HG03571 (cell line): ENCODE data around the gene COL4A3.

ENCODE experiments used
- ATAC-seq: cut with Tn5 transposase; IDR thresholded peaks from one replicate; pipeline ENCODE4 v1.9.1; 2021; ENCODE audit not compliant: unreplicated experiment

COL4A3 gene

GRCh38 chr2:227287771-227288170 lies 123.3 kb downstream of the COL4A3 start:
- no peak for ATAC-seq

GRCh38 chr2:227292314-227292713 lies 127.9 kb downstream of the COL4A3 start:
- no peak for ATAC-seq

DNA sequence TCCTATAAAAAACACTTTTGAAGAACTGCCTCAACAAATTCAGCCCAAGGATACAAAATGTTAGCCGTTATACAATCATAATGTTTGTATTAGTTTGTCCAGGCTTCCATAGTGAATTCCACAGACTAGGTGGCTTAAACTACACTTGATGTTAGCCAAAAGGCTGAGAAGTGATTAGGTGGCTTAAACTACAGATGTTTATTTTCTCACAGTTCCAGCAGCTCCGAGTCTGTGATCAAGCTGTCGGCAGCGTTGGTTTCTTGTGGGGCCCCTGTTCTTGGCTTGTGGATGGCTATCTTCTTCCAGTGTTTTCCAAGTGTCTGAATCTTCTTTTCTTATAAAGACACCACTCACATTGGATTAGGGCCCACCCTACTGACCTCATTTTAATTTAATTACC lies 129.1 kb downstream of the COL4A3 start:
- no peak for ATAC-seq

DNA sequence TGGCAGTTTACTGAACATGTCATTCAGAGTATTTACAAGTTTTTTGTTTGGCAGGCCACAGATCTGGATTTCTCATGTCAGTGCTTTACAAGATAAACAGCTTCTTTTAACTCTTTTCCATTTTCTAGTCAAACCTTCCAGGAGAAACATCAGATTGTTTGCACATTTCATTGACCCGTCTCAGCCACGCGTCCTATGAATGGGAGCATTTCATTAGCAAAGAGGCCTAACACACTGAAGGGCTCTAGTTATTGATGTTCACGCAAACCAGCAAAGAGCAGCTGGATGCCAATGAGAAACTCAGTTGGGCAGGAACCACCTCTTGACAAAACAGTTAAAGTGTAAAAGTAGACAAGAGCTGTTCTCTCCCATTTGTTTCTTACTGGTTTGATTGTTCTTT lies 131.4 kb downstream of the COL4A3 start:
- no peak for ATAC-seq

DNA sequence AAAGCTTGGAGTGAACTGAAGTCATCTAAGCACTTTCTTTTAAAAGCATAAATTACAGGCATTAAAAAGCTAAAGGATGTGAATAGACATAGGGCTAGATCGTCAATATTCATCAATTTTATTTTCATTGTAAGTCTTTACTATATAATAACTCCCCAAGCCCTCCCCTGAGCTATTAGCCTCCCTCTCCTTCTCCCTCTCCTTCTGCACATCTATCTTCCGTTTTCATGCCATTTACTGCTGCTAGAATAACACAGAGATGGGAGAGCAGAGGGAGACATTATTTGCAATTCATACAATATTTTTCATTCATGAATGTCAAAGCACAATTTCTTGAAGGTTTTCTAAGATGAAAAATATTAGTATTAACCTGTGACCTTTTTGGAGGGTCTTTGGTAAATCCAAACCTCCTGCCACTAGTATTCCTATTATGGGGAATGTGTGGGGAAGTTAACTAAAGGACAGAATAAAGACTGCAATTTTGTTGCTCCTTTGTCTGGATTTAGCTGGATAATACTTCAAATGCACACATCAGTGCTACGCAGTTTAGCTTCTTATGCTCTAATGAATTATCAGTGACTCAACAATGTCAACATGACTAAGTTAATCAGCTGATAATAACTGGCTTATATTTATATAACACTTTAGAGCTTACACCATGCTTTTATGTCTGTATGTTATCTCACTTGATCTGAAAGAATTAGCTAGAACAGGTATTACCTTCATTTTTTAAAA lies 132.4 kb downstream of the COL4A3 start:
- no peak for ATAC-seq

DNA sequence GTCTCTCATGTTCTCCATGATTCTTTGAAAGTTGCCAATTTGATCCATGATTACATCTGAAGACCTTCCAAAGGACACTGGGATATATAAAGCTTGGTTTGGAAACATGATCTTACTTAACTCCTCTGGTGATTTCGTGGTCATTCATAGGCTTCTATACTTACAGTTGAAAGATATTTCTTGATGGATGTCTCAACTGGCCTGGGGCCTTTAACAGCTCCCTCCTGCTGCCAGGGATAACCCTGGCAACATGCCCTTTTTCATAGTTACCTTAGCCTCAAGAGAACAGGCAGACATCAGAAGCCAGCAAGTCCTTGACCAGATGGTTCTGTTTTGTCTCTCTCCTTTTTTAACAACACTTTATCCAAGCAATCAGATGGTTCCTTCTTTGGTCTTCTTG lies 137.1 kb downstream of the COL4A3 start:
- no peak for ATAC-seq

- no peak for ATAC-seq
Observed at GRCh38 chr2:227308784-227309183, 144.4 kb downstream of the COL4A3 start.

DNA sequence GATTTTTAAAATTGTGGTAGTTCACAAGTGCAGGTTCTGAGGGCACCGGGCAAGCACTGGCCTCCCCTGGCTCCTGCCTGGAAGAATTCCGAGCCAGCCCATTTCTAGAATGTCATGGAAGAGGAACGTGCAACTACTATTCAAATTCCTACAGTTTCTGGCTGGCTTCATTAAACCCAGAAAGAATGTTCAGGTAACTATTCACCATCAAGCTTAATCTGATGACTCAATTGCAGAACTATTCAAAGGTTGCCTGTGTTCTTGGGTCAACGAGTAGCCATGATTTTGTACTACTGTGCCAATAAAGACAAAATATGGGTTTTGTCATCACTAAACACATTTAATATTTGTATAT lies 146.3 kb downstream of the COL4A3 start:
- ATAC-seq: no peak

GRCh38 chr2:227311861-227312506 lies 147.6 kb downstream of the COL4A3 start:
- no peak for ATAC-seq

GRCh38 chr2:227312579-227312978 lies 148.2 kb downstream of the COL4A3 start:
- ATAC-seq: no peak

DNA sequence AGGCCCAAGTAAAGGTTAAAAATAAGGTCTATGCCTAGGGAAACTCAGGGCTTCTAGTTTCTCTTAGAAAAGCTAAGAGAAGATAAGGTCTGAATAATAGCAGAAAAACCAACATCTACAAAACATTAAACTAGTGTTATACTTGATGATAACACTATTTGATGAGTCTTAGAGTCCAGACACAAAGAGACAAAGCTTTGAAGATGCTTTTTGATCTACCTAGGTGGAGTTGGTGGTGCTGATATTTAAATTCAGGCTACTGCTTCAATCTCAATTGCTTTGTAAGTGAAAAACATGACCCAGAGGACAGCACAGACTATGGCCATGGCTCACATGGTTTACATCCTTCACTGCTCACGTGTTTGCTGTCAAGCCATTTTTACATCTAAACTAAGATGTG lies 148.9 kb downstream of the COL4A3 start:
- no peak for ATAC-seq

GRCh38 chr2:227317834-227318233 lies 153.4 kb downstream of the COL4A3 start:
- ATAC-seq: no peak

DNA sequence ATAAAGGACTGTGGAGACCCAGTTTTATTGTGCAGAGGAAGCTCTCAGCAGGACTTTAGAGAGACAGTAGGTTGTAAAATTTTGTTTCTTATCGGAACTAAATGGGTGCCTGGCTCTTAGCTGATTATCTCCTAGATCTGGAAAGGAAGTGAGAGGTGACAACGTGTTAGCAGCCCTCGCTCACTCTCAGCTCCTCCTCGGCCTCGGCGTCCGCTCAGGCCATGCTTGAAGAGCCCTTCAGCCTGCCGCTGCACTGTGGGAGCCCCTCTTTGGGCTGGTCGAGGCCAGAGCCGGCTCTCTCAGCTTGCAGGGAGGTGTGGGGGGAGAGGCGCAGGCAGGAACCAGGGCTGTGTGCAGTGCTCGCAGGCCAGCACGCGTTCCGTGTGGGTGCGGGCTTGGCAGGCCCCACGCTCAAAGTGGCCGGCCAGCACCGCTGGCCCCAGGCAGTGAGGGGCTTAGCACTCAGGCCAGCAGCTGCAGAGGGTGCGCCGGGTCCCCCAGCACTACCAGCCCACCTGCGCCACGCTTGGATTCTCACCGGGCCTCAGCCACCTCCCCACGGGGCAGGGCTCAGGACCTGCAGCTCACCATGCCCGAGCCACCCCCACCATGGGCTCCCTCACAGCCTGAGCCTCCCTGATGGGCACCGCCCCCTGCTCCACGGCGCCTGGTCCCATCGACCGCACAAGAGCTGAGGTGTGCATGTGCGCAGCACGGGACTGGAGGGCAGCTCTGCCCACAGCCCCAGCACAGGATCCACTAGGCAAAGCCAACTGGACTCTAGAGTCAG lies 156.1 kb downstream of the COL4A3 start:
- no peak for ATAC-seq

DNA sequence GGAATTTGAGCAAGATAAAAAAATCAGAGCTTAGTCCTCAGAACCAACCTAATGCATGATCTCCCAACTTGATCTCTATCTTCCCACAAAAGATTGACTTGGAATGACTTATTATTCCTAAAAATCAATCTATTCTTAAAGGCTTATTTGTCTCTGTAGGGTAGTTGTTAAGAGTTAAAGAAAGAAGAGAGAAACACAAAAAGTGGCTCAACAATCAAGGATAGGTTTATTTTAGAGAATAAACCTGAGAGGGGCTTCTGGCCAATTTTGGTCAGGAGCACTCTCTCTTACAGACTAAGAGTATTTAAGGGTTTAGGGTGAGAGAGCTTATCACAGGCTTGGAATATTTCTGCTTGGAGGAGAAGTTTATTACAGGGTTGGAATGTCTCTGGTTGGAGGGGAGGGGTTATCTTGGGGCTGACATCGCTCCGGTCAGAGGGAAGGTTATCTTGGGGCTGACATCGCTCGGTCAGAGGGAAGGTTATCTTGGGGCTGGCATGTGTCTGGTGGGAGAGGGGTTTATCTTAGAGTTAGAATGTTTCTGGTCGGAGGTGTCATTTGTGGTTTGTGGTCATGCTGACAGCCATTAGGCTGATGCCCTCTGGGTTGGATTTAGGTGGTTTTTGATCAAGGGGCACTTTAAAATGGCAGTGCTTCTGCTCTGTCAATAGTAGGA lies 158.2 kb downstream of the COL4A3 start:
- no peak for ATAC-seq

DNA sequence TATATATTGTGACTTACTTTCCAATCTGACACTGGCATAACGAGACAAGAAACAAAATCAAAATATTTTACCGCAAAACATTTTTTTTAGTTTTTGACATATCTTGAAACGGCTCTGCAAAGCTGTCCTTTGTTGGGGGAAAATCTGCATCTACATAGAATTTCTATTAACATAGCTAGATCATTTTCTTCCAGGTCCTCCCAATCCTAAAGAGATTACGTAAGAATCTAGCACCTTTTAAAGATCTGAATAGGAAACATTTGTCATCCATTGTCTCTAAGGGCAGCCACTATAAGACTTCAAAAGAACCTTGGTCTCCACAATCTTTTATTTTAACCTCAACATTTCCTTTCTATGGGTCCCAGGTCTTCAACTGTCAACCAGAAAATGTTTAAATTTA lies 159.4 kb downstream of the COL4A3 start:
- ATAC-seq: no peak

GRCh38 chr2:227324642-227324994 lies 160.2 kb downstream of the COL4A3 start:
- ATAC-seq: no peak

DNA sequence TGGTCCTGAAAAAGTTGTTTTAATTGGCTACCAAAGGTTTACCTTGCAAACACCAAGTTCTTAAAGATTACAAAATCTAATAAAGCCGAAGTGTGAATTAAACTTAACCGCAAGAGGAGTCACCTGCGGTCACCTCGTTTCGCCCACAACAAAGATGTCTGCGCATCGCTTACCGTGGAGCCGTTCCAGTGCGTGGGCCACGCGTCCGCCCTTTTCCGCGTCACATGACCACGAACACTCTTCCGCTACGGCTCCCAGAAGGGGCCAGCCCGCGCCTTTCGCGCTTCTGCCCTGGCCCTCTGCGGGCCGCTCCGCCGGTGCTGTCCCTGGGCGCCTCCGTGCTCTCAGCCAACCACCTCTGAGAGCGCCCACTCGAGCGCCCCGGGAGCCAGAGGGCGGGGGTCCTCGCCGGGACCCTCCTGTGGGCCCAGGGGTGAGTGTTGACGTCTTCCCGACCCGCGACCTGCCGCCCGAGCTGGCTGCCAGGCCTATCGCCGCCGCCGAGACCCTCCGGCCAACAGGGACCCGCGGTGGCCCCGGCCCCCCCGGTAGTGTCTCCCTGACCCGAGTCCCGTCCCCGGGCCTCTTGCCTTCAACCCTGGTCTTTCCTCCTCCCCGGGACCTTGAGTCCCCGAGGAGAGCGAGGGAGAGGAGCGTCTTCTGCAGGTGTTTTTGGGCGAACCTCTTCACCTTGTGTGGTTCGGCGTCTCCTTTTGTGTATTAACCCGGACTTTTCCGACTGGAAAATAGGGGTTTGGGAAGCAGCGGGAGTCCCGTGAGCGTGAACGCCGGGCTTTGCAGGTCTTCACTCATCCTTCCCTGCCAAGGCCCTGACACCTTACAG lies 160.8 kb downstream of the COL4A3 start, which contains the start of gene MFF:
MFF (plus strand) TSS at position 257 of the 844 bp plus-strand sequence. CDS start 5,415 bp downstream, outside the sequence.
- ATAC-seq: peak; percentile 99

DNA sequence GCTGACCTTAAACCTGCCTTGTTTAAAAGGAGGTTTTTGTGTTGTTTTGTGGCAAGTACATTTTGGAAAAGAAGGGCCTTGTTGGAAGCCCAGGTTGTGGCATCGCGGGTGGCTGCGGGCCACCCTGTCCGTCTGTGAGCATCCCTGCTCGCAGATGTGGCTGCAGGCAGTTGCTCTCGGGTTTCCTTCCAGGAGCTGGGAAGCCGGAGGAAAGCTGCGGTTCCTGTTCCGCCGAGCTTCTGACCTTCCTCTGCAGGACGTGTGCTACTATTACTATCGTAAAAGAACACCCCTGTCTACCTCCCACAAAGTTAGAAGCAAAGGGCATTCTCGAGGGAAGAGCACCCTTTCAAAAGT lies 161.4 kb downstream of the COL4A3 start:
- ATAC-seq: peak; percentile 3

DNA sequence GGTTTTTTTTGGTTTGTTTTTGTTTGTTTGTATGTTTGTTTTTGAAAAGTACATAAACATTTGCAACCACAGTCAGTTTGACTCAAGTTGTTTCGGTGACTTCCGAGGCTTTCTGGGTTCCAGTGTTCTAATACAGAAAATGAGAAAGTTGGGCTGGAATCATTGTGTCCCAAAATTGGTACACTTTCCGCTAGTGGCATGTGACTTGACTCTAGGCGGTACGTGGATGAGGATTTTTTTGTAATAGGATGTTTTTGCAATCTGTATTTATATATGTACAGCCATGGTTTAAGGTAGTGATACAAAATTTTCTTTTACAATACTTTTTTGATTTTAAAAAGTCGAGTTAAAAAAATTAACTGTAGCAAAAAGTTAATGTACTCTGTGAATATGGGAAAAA lies 162.4 kb downstream of the COL4A3 start:
- ATAC-seq: no peak

DNA sequence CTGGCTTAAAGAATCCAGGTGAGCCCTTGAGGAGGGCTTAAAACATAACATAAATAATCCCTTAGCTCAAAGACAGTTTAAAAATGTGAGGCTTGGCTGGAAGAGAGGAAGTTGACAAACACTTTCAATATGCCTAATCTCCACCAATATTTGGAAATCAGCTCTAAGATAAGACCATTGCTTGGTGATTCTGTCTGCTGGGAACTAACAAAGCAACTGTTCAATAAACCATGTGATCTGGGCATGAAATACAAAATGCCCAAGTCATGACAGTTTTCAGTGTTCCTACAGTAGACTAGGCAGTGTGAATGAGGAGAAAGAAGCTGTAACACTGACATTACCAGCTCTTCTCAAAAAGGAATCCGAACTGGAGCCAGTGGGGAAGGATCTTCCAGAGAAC lies 171.3 kb downstream of the COL4A3 start:
- no peak for ATAC-seq

GRCh38 chr2:227337442-227337841 lies 173.0 kb downstream of the COL4A3 start:
- no peak for ATAC-seq
